Measurements from ENCODE around the gene CFAP69.
"Not testable (repeated sequence)": the region's sequence is repeated elsewhere in the genome, so short reads cannot be mapped to it uniquely, and the experiment has no call there.

CFAP69 gene

DNA sequence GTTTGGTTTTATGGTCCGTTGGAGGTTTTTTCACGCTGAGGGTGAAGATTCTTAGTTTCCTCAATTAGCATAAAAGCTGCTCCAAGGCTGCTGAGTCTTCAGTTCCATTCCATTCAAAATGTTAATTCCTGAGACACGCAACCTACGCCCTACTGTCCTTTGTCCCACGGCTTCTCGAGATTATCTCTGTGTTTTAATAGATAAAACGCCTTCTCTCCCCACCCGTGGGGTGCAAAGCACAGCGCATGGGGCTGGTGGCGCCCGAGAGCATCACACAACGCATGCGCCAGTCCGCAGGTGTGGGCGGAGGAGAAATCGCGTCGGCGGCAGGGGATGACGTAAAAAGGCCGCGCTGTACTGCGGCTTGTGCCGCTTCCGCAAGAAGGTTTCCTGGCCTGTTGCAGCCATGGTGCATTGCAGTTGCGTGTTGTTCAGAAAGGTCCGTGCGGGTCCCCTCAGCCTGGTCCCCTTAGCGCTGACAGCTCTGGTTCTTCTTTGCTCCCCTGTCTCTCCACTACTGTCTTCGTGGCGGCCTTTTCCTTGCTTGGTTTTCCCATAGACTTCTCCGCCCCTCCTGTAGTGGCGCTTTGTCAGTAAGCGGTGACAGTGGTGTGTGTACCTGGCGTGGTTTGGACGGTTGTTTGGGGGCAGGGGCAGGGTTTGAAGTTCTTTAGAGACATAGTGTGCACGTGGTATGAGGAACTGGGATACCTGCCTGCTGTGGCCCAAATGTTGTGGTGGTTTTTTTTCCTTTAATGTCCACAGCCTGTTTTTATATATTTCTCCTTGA lies 101.6 kb downstream of the CFAP69 start, which contains the start of gene GTPBP10:
Gene GTPBP10, plus strand, starts transcription at position 381 of the 790 bp plus-strand sequence. Its CDS starts 26 bp downstream, at position 407.
- peak; percentile 68 for FAIRE-seq

- FAIRE-seq, result no peak
Measured at GRCh38 chr7:90347759-90348158, 102.8 kb downstream of the CFAP69 start.

DNA sequence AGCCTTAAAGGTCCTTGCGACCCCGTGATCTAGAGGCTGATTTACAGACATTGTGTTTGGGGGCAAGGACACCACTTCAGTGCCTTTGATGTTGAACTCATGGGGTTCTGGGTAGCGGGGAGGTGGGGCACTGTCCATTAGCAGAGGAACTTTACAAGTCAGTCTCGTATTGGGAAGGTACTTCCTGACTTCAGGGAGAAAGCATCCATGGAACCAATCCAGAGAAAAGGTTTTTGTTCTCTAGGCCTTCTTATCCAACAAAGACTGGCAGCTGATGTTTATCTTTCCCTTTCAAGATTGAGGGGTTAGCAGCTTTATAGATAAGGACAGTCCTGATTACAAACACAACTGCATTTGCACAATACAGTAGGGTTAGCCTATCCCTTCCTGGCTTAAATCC lies 104.3 kb downstream of the CFAP69 start:
- FAIRE-seq, result no peak

- not testable (repeated sequence) for FAIRE-seq
Measured at GRCh38 chr7:90350032-90350431, 105.1 kb downstream of the CFAP69 start.

- no peak for FAIRE-seq
Measured at GRCh38 chr7:90351987-90352386, 107.0 kb downstream of the CFAP69 start.
